HG03442 (cell line): Measurements from ENCODE around the gene SLC9C2.
"Not testable (repeated sequence)": the region's sequence is repeated elsewhere in the genome, so short reads cannot be mapped to it uniquely, and the experiment has no call there.

Experiments used
- ATAC-seq: cut with Tn5 transposase; IDR thresholded peaks from one replicate; pipeline ENCODE4 v1.9.1; 2021; ENCODE audit warnings: mild to moderate bottlenecking, moderate library complexity; ENCODE audit not compliant: unreplicated experiment

The SLC9C2 gene

DNA sequence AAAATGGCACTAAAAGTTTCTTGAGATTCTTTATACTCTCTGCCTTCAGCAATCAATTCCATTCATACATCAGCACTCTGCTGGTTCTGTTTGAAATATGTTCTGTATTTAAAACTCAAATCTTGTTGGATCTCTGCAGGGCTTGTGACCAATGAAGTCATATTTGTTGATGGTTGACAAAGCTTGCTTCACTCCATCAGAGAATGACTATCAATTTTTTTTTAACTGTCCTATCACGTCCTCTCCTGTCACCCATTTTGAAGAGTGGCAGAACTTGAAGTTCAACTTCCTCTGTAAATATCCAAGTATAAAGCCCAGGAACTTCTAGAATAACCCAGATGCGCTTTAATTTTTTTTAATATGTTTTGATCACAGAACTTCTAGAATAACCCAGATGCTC lies 114.9 kb downstream of the SLC9C2 start:
- no peak for ATAC-seq

- ATAC-seq, result no peak
These were observed 117.5 kb downstream of the SLC9C2 start for GRCh38 chr1:173485401-173485800.

DNA sequence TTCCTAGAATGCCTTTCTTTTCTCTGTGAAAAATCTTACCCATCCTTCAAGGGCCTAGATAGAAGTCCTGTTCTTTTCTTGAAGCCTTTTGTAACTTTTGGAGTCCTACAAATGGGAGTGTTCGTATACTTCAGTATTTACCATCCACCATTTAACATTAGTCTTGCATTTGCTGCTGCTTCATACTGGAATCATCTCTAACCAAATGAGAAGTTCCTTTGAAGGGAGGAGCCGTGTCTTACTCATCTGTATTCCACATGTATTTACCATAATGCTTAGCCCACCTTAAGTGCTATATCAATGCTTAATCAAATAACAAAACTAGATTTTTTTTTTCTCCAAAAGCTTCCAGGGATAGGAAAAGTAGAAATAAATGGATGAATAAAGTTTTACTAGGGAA lies 118.6 kb downstream of the SLC9C2 start:
- no peak for ATAC-seq

- no peak for ATAC-seq
These were observed 120.2 kb downstream of the SLC9C2 start for GRCh38 chr1:173482683-173483082.

GRCh38 chr1:173481195-173481772 lies 121.6 kb downstream of the SLC9C2 start:
- no peak for ATAC-seq

- no peak for ATAC-seq
These were observed 123.2 kb downstream of the SLC9C2 start for GRCh38 chr1:173479649-173480048.

GRCh38 chr1:173478094-173478674 lies 124.7 kb downstream of the SLC9C2 start:
- ATAC-seq, result no peak

DNA sequence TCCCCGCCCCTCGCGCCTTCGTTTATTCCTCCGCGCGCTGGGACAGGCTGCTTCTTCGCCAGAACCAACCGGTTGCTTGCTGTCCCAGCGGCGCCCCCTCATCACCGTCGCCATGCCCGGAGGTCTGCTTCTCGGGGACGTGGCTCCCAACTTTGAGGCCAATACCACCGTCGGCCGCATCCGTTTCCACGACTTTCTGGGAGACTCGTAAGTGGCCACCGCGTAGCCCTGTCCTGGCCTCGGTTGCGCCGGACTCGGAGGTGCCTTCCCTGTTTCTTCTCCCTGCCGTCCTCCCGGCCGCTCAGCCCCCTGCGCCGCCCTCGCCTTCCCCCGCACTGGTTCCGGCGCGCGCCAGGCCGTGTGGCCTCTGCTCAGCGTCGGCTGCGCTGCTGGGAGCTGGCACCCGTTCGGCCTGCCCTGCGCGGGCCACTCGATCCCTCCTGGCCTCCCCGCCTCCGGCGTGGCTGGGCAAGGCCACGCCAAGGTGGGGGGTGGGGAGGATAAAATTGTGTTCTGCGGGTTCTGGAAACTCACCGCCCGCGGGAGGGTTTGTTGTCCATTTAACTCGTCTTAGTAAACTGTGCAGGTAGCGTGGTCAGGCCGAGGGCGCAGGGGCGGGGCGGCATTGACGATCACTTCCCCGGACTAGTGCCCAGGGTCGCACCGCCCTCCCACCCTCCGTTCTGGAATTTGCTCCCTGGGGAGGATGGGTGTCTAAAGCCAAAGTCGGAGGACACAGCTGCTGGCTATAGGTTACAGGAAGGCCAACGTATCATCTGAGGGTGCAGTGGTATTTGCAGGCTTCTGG lies 125.4 kb downstream of the SLC9C2 start, which contains the start of gene PRDX6:
TSS of gene PRDX6 (plus strand) at position 50 of the 808 bp plus-strand sequence. CDS start at position 113, 63 bp downstream.
- ATAC-seq, result peak; percentile 55

- ATAC-seq, result peak; percentile 93
These were observed 126.1 kb downstream of the SLC9C2 start for GRCh38 chr1:173476665-173477285.

DNA sequence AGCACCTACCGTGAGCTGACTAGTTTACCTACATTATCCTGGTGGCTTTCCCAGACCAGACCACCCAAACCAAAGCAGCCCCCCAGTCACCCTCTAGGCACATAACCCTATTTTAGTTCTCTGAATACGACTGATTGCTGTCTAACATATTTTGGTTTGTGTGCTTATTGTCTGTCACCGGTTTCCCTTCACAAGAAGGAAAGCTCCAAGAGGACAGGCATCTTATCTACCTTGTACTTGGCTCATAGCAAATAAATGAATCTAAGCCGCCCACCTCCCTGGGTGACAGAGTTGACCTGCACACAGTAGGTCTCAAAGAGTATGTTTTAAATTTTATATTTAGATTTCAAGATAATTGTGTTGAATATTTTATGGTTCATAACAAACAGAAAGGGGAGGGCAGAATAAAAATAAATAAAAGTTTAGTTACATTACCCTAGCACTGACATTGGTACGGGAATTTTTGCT lies 126.6 kb downstream of the SLC9C2 start:
- ATAC-seq, result no peak

DNA sequence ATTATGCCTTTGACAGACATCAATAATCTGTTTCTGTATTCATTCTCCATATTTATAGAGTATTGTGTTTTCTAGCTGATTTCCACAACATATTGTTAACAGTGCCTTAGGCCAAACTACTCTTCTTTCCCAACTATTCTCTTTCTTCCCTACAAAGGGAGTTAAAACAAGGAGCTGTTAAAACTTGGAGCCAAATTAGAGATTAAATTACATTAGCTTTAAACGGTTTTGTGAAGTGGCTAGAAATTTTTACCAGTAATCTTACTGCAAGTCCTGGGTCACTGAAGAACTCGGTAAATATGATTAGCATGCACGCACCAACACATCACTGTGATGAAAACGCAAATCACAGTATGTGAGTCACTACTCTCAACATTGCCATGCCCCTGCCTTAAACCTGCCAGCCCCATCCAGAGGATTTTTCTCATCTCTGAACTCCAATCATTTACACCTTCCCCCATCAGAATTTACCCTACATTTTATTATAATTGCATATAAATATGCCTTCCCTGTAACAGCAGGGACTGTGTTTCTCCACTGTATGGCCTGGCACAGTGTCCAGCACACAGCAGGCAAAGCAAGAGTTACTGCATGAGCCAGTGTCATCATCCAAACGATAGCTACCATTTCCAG lies 127.2 kb downstream of the SLC9C2 start:
- ATAC-seq, result no peak

- not testable (repeated sequence) for ATAC-seq
These were observed 128.0 kb downstream of the SLC9C2 start for GRCh38 chr1:173474780-173475421.

DNA sequence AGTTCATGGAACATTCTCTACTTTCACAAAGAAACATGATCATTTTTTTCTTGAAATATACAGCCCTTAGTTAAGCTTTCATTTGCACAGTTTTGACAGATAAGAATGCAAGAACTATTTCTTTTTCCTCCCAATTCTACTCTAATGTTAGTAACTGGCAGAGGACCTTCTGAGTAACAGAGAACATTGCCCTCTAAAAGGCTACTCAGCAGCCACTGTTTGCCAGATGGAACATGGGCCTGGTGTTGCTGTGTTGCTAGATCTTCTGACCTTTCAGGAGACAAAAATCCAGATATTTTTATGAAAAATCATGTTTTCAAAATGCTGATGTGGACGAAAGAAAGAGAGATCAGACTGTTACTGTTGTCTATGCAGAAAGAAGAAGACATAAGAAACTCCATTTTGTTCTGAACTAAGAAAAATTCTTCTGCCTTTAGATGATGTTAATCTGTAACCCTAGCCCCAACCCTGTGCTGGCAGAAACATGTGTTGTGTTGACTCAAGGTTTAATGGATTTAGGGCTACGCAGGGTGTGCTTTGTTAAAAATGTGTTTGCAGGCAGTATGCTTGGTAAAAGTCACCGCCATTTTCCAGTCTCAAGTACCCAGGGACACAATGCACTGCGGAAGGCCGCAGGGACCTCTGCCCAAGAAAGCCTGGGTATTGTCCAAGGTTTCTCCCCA lies 128.6 kb downstream of the SLC9C2 start:
- ATAC-seq, result no peak

- no peak for ATAC-seq
These were observed 129.3 kb downstream of the SLC9C2 start for GRCh38 chr1:173473599-173474011.

DNA sequence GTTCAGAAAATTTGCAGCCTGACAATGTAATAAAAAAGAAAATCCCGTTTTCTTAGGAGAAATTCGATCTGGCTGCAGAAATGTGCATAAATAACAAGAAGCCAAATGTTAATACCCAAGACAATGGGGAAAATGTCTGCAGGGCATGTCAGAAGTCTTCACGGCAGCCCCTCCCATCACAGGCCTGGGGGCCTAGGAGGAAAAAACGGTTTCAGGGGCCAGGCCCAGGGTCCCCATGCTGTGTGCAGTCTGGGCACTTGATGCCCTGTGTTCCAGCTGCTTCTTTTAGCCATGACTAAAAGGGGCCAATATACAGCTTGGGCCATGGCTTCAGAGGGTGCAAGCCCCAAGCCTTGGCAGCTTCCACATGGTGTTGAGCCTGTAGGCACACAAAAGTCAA lies 132.3 kb downstream of the SLC9C2 start:
- no peak for ATAC-seq

DNA sequence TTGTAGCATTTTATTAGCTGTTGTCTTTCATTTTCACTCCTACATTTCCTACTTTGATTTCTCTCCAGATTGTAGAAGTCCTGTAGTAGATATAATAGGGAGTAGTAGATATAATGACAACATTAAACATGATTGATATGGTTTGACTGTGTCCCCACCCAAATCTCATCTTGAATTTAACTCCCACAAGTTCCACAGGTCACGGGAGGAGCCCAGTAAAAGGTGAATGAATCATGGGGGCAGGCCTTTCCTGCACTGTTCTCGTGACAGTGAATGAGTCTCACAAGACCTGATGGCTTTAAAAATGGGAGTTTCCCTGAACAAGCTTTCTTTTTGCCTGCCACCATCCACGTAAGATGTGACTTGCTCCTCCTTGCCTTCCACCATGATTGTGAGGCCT lies 133.2 kb downstream of the SLC9C2 start:
- no peak for ATAC-seq

DNA sequence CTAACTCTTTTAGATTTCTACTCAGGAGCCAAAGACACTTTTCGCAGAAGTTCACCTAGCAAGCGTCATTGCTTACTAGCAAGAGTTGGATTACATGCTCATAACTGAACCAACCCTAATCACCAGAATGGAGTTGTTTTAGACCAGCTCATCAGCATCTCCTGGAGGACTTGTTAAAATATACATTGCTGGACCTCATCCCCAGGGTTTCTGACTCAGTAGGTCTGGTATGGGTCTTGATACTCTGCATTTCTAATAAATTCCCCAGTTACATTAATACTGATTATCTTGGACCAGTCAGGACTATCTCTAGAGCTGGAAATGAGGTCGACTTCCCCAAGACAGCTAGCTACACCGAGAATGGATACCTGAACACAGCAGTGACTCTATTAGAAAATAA lies 135.4 kb downstream of the SLC9C2 start:
- no peak for ATAC-seq

DNA sequence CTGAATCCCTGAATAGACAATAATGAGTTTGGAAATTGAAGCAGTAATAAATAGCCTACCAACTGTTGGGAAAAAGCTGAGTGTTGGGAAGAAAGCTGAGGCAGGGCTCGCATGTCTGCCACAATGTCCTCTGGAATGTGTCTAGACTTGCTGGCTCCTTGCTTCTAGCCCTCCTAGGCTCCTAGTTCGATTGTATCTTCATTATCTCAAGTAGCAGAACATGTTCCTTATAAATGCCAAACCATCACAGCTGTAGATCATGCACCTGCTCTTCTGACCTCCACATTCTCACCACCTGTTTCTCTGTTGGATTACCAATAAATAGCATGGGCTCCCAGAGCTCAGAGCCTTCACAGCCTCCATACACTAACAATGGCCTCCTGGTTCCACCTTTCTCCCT lies 138.7 kb downstream of the SLC9C2 start:
- not testable (repeated sequence) for ATAC-seq

DNA sequence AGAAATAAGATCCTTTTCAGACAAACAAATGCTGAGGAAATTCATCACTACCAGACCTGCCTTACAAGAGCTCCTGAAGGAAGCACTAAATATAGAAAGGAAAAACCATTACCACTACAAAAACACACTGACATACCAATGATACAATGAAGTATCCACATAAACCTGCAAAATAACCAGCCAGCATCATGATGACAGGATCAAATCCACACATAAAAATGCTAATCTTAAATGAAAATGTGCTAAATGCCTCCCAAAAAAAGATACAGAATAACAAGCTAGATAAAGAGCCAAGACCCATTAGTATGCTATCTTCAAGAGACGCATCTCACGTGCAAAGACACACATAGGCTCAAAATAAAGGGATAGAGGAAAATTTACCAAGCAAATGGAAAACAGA lies 140.2 kb downstream of the SLC9C2 start:
- ATAC-seq, result not testable (repeated sequence)

- ATAC-seq, result no peak
These were observed 143.0 kb downstream of the SLC9C2 start for GRCh38 chr1:173459885-173460284.
